Neural cell (in vitro differentiated cells): ENCODE measurements around the gene DENND2A. TPM values are rescaled to one million over a fixed set of nuclear protein-coding genes. Genes with fewer than 3 reads are reported as not detected.
"Not testable (repeated sequence)": the region's sequence is repeated elsewhere in the genome, so short reads cannot be mapped to it uniquely, and the experiment has no call there.

Experiments
- H2AFZ ChIP-seq: fragments of 200-600, 300-800 bp; sonication (generic), shearing (Covaris generic); 2 replicates; pipeline ENCODE4 v1.6.0; 2014; ENCODE audit warnings: low read depth, mild to moderate bottlenecking, antibody characterized with exemption, low read length, moderate library complexity
- H3F3A ChIP-seq: fragments of 200-600 bp; shearing (Covaris generic); 2 replicates; pipeline ENCODE4 v1.6.1; 2016; ENCODE audit warnings: mild to moderate bottlenecking, moderate library complexity, mixed read lengths, antibody characterized with exemption, low read length; ENCODE audit not compliant: insufficient read depth, poor library complexity, severe bottlenecking
- H3K27ac ChIP-seq: fragments of 200-600, 300-800 bp; sonication (generic), shearing (Covaris generic); 2 replicates; pipeline ENCODE4 v1.5.1; 2014; ENCODE audit warnings: mild to moderate bottlenecking, low read length, moderate library complexity
- H3K27me3 ChIP-seq: fragments of 300-800, 200-600 bp; sonication (generic), shearing (Covaris generic); 2 replicates; pipeline ENCODE4 v1.6.0; 2014; ENCODE audit warnings: mild to moderate bottlenecking, low read depth, low read length, moderate library complexity; ENCODE audit not compliant: insufficient read depth
- H3K36me3 ChIP-seq: fragments of 300-800, 200-600 bp; sonication (generic), shearing (Covaris generic); 2 replicates; pipeline ENCODE4 v1.5.1; 2014; ENCODE audit warnings: mild to moderate bottlenecking, antibody characterized with exemption, low read length, moderate library complexity; ENCODE audit not compliant: insufficient read depth
- H3K4me2 ChIP-seq: fragments of 300-800, 200-600 bp; sonication (generic), shearing (Covaris generic); 2 replicates; pipeline ENCODE4 v1.6.0; 2014; ENCODE audit warnings: mild to moderate bottlenecking, low read length
- H3K4me3 ChIP-seq: fragments of 300-800, 200-600 bp; sonication (generic), shearing (Covaris generic); 2 replicates; pipeline ENCODE4 v1.5.1; 2014; ENCODE audit warnings: mild to moderate bottlenecking, low read length, moderate library complexity
- H3K79me2 ChIP-seq: fragments of 200-600 bp; shearing (Covaris generic); replicated peaks from 2 replicates; pipeline ENCODE4 v1.6.0; 2014; ENCODE audit warnings: mild to moderate bottlenecking, low read length, moderate library complexity; ENCODE audit not compliant: insufficient read depth
- H3K9ac ChIP-seq: fragments of 300-800, 200-600 bp; sonication (generic), shearing (Covaris generic); 2 replicates; pipeline ENCODE4 v1.6.1; 2016; ENCODE audit warnings: mild to moderate bottlenecking, low read length, mixed read lengths
- H3K9me2 ChIP-seq: fragments of 200-600 bp; shearing (Covaris generic); 2 replicates; pipeline ENCODE4 v1.6.1; 2016; ENCODE audit warnings: mild to moderate bottlenecking, low read length, mixed read lengths; ENCODE audit not compliant: insufficient read depth
- H3K9me3 ChIP-seq: fragments of 200-600, 300-800 bp; sonication (generic), shearing (Covaris generic); 2 replicates; pipeline ENCODE4 v1.6.1; 2016; ENCODE audit warnings: mild to moderate bottlenecking, mixed run types, low read length, moderate library complexity, mixed read lengths
- H4K20me1 ChIP-seq: fragments of 200-600 bp; shearing (Covaris generic); 2 replicates; pipeline ENCODE4 v1.6.1; 2016; ENCODE audit warnings: mild to moderate bottlenecking, mixed run types; ENCODE audit not compliant: insufficient read depth
- EP300 ChIP-seq: fragments of 450-650 bp; conservative IDR thresholded peaks from 2 replicates; pipeline ENCODE4 v1.6.1; 2014; ENCODE audit warnings: antibody characterized with exemption, mild to moderate bottlenecking, moderate library complexity; ENCODE audit not compliant: poor library complexity, severe bottlenecking
- EZH2 ChIP-seq: fragments of 200-600, 300-800 bp; shearing (Covaris generic), sonication (generic); IDR thresholded peaks from 2 replicates; pipeline ENCODE4 v1.6.1; 2014; ENCODE audit warnings: antibody characterized with exemption, low read length, borderline replicate concordance, mild to moderate bottlenecking; ENCODE audit not compliant: insufficient read depth, poor library complexity, severe bottlenecking
- MXI1 ChIP-seq: fragments of 450-650 bp; conservative IDR thresholded peaks from 2 replicates; pipeline ENCODE4 v1.6.1; 2014; ENCODE audit warnings: antibody characterized with exemption, mild to moderate bottlenecking; ENCODE audit not compliant: poor library complexity, severe bottlenecking
- POLR2AphosphoS5 ChIP-seq: IDR thresholded peaks from 2 replicates; pipeline ENCODE4 v1.6.1; 2012
- RAD21 ChIP-seq: fragments of 450-650 bp; conservative IDR thresholded peaks from 2 replicates; pipeline ENCODE4 v1.6.1; 2014; ENCODE audit warnings: antibody characterized with exemption, mild to moderate bottlenecking, moderate library complexity
- SMC3 ChIP-seq: fragments of 450-650 bp; conservative IDR thresholded peaks from 2 replicates; pipeline ENCODE4 v1.6.1; 2014; ENCODE audit warnings: antibody characterized with exemption, mild to moderate bottlenecking, moderate library complexity; ENCODE audit not compliant: poor library complexity
- TAF1 ChIP-seq: IDR thresholded peaks from 2 replicates; pipeline ENCODE4 v1.6.1; 2012; ENCODE audit warnings: low read depth
- polyA plus RNA-seq: library from polyadenylated mRNA; depleted of rRNA; stranded (reverse); fragments of >200 nt; gene quantifications from 2 replicates; pipeline ENCODE4 v1.2.3, GENCODE V29; 2014
- TF ChIP-seq, protein P1 (sequence below): fragments of 450-650 bp; IDR thresholded peaks from 2 replicates; pipeline ENCODE4 v1.5.1; 2014; ENCODE audit warnings: antibody characterized with exemption, mild to moderate bottlenecking, moderate library complexity; ENCODE audit not compliant: poor library complexity, severe bottlenecking
- TF ChIP-seq, protein P2 (sequence below): IDR thresholded peaks from 2 replicates; pipeline ENCODE4 v1.6.1; 2012; ENCODE audit warnings: borderline replicate concordance

DENND2A gene
- polyA plus RNA-seq, 1 donor from 2014 or later, result 21.7 TPM

DNA sequence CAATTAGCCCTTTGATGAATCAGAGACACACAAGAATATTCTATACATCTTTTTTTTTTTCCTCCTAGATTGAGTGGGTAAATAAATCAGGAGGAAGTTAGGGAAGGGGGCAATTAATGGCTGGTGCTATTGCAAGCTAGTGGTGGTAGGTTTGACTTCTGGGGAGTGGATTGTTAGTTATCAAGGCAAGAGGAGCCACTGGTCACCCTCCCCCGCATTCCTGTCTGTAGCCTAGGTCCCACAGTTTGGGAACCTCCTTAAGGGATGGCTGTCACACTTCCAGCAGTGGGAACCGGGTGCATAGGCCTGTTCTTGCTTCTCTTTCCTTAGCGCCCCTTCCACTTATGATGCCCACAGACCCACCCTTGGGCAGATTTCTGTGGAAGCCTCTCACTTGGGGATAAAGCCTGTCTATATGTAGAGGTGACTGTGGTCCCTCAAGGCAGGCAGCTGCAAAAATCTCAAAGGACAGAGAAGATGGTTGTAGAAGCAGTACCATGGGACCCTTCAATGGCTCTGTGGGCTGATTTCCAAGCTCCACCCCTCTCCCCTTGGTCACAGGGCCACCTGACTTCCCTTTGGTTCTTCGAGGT, 29.8 kb upstream of the DENND2A start:
- Histone ChIP-seq H3K9me2 (no peaks in the 10 kb centered on the region), H4K20me1 (no peaks in the 10 kb centered on the region), H3K4me2 (no peak overlapping the region), H3K27me3 (peaks cover 13% of the 10 kb centered on the region), H3K36me3 (no peaks in the 10 kb centered on the region), H3K79me2 (no peaks in the 10 kb centered on the region), H3K9ac (no peak overlapping the region), H3K9me3 (no peaks in the 10 kb centered on the region), H3K27ac (no peak overlapping the region), H3K4me3 (no peak overlapping the region), H3F3A (no peaks in the 10 kb centered on the region), H2AFZ (no peak overlapping the region)
- TF ChIP-seq EZH2 (no peak), EP300 (no peak), MXI1 (no peak), SMC3 (no peak), TAF1 (no peak), POLR2AphosphoS5 (no peak), RAD21 (no peak)
- TF ChIP-seq, protein P1, sequence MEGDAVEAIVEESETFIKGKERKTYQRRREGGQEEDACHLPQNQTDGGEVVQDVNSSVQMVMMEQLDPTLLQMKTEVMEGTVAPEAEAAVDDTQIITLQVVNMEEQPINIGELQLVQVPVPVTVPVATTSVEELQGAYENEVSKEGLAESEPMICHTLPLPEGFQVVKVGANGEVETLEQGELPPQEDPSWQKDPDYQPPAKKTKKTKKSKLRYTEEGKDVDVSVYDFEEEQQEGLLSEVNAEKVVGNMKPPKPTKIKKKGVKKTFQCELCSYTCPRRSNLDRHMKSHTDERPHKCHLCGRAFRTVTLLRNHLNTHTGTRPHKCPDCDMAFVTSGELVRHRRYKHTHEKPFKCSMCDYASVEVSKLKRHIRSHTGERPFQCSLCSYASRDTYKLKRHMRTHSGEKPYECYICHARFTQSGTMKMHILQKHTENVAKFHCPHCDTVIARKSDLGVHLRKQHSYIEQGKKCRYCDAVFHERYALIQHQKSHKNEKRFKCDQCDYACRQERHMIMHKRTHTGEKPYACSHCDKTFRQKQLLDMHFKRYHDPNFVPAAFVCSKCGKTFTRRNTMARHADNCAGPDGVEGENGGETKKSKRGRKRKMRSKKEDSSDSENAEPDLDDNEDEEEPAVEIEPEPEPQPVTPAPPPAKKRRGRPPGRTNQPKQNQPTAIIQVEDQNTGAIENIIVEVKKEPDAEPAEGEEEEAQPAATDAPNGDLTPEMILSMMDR, result no peak
- TF ChIP-seq, protein P2, sequence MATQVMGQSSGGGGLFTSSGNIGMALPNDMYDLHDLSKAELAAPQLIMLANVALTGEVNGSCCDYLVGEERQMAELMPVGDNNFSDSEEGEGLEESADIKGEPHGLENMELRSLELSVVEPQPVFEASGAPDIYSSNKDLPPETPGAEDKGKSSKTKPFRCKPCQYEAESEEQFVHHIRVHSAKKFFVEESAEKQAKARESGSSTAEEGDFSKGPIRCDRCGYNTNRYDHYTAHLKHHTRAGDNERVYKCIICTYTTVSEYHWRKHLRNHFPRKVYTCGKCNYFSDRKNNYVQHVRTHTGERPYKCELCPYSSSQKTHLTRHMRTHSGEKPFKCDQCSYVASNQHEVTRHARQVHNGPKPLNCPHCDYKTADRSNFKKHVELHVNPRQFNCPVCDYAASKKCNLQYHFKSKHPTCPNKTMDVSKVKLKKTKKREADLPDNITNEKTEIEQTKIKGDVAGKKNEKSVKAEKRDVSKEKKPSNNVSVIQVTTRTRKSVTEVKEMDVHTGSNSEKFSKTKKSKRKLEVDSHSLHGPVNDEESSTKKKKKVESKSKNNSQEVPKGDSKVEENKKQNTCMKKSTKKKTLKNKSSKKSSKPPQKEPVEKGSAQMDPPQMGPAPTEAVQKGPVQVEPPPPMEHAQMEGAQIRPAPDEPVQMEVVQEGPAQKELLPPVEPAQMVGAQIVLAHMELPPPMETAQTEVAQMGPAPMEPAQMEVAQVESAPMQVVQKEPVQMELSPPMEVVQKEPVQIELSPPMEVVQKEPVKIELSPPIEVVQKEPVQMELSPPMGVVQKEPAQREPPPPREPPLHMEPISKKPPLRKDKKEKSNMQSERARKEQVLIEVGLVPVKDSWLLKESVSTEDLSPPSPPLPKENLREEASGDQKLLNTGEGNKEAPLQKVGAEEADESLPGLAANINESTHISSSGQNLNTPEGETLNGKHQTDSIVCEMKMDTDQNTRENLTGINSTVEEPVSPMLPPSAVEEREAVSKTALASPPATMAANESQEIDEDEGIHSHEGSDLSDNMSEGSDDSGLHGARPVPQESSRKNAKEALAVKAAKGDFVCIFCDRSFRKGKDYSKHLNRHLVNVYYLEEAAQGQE, result no peak

DNA sequence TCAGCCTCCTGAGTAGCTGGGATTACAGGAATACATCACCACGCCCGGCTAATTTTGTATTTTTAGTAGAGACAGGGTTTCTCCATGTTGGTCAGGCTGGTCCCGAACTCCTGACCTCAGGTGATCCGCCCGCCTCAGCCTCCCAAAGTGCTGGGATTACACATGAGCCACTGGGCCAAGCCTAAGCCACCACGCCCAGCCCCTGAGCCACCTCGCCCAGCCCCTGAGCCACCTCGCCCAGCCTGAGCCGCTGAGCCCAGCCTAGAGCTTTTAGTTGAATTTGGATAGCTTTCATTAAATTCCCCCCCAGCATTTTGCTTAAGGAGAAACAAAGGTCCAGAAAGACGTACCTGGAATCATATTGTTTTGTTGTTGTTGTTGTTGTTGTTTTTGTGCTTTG, 29.2 kb upstream of the DENND2A start:
- not testable (repeated sequence) for H3K9me2 ChIP-seq, H3K27ac ChIP-seq, H4K20me1 ChIP-seq, H3K4me2 ChIP-seq, H3K36me3 ChIP-seq, H3F3A ChIP-seq, H3K9me3 ChIP-seq, H3K9ac ChIP-seq, H3K4me3 ChIP-seq, H2AFZ ChIP-seq, H3K79me2 ChIP-seq
- peaks cover 13% of the 10 kb centered on the region for H3K27me3 ChIP-seq

DNA sequence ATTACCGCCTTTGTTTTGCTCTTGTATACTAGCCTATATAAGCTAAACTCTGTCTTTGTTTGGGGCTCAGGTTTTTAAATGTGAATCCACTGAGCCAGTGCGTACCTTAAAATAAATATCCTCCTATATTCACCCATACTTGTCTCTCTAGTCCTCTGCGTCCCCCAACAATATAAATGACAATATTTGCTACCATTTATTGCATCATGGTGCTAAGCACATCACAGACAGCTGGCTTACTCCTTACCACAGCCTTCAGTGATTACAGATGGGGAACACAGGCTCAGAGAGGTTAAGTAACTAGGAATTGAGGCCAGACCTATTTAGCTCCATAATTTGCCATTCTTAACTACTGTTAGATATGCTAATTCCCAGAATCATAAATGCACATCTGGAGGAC, 28.7 kb upstream of the DENND2A start:
- Histone ChIP-seq H3K4me2 (no peak overlapping the region), H3K9me2 (no peaks in the 10 kb centered on the region), H3F3A (no peaks in the 10 kb centered on the region), H3K79me2 (no peaks in the 10 kb centered on the region), H3K9me3 (no peaks in the 10 kb centered on the region), H2AFZ (no peak overlapping the region), H3K27ac (no peak overlapping the region), H3K36me3 (no peaks in the 10 kb centered on the region), H3K4me3 (no peak overlapping the region), H3K27me3 (peaks cover 13% of the 10 kb centered on the region), H4K20me1 (no peaks in the 10 kb centered on the region), H3K9ac (no peak overlapping the region)
- no peak for TF ChIP-seq EZH2
- TF ChIP-seq RAD21, result no peak
- no peak for TF ChIP-seq EP300
- no peak for TF ChIP-seq MXI1
- no peak for TF ChIP-seq TAF1
- no peak for TF ChIP-seq POLR2AphosphoS5
- TF ChIP-seq, protein P1, result no peak
- TF ChIP-seq, protein P2, result no peak
- TF ChIP-seq SMC3, result no peak
